H4 (cell line): ENCODE data around the gene KRT84. TPM values are rescaled to one million over a fixed set of nuclear protein-coding genes. Genes with fewer than 3 reads are reported as not detected.

Source experiments
- DNase-seq: peaks from one replicate; pipeline ENCODE4 v3.0.0-alpha.2; 2015; ENCODE audit warnings: low spot score
- total RNA-seq: library from RNA; depleted of rRNA; stranded (reverse); fragments of >200 nt; shearing (Covaris generic); gene quantifications from 2 replicates; pipeline ENCODE4 v1.2.3, GENCODE V29; 2014

KRT84 gene
- total RNA-seq, 1 experiment from 2014 or later: not detected

- DNase-seq: no peak
Measured at GRCh38 chr12:52383331-52383730, 2.1 kb downstream of the KRT84 start.

GRCh38 chr12:52382854-52383253 lies 2.6 kb downstream of the KRT84 start:
- DNase-seq: no peak

- no peak for DNase-seq
Measured at GRCh38 chr12:52381206-52381605, 4.2 kb downstream of the KRT84 start.

- DNase-seq: peak; percentile 36
Measured at GRCh38 chr12:52380271-52380694, 5.2 kb downstream of the KRT84 start.

- no peak for DNase-seq
Measured at GRCh38 chr12:52379536-52379935, 5.9 kb downstream of the KRT84 start.

GRCh38 chr12:52378091-52378490 lies 7.4 kb downstream of the KRT84 start:
- no peak for DNase-seq

GRCh38 chr12:52377266-52377665 lies 8.2 kb downstream of the KRT84 start:
- DNase-seq: no peak

GRCh38 chr12:52372216-52373154 lies 13.0 kb downstream of the KRT84 start:
- DNase-seq: peak; percentile 87

GRCh38 chr12:52371716-52372115 lies 13.7 kb downstream of the KRT84 start:
- no peak for DNase-seq

GRCh38 chr12:52370926-52371608 lies 14.4 kb downstream of the KRT84 start:
- no peak for DNase-seq

GRCh38 chr12:52369809-52370208 lies 15.6 kb downstream of the KRT84 start:
- no peak for DNase-seq

GRCh38 chr12:52369211-52369610 lies 16.2 kb downstream of the KRT84 start:
- DNase-seq: no peak

GRCh38 chr12:52368508-52368907 lies 16.9 kb downstream of the KRT84 start:
- DNase-seq: no peak

GRCh38 chr12:52367876-52368275 lies 17.6 kb downstream of the KRT84 start:
- DNase-seq: no peak

- no peak for DNase-seq
Measured at GRCh38 chr12:52366738-52367485, 18.5 kb downstream of the KRT84 start, which contains the start of gene KRT85. KRT85 (minus strand) TSS chr12:52367481; CDS start chr12:52367405, 76 bp downstream.

GRCh38 chr12:52364901-52365489 lies 20.5 kb downstream of the KRT84 start:
- DNase-seq: no peak

GRCh38 chr12:52364061-52364460 lies 21.4 kb downstream of the KRT84 start:
- no peak for DNase-seq

GRCh38 chr12:52363111-52363679 lies 22.3 kb downstream of the KRT84 start:
- DNase-seq: no peak

- DNase-seq: no peak
Measured at GRCh38 chr12:52362118-52362726, 23.2 kb downstream of the KRT84 start.

- no peak for DNase-seq
Measured at GRCh38 chr12:52361553-52361952, 23.9 kb downstream of the KRT84 start.
